K562 (cell line): ENCODE data around the gene TLR8.

Experiments
- EZH2 ChIP-seq: IDR thresholded peaks from 2 replicates; pipeline ENCODE4 v1.6.1; 2012; ENCODE audit warnings: low read depth, mild to moderate bottlenecking, inconsistent platforms, low read length, borderline replicate concordance
- POLR2AphosphoS5 ChIP-seq: IDR thresholded peaks from 2 replicates; pipeline ENCODE4 v1.6.1; 2011; ENCODE audit warnings: mild to moderate bottlenecking, low read depth, low read length, moderate library complexity; ENCODE audit not compliant: control insufficient read depth, insufficient read depth
- RAD21 ChIP-seq, 2 experiments: fragments of 250-450 bp in 1 of 2; fragments of 450-650 bp in 1 of 2; sonication (Bioruptor Pico) in 1 of 2; formaldehyde crosslinking in 1 of 2; IDR thresholded peaks in 1 of 2; conservative IDR thresholded peaks in 1 of 2; 2 replicates each; pipeline versions ENCODE4 v1.4.0 to v1.8.0; 2020 to 2022; ENCODE audit warnings: mild to moderate bottlenecking in 2 of 2, moderate library complexity in 1 of 2

- TF ChIP-seq EZH2 (no peak), POLR2AphosphoS5 (no peak), RAD21 (CRISPR knock-in tag; conservative IDR thresholded peaks at IDR 0.05 in 1 of 2, IDR thresholded peaks at IDR 0.05 in 1 of 2) (no peak)
These were observed 42.9 kb downstream of the TLR8 start for GRCh38 chrX:12949205-12949926.
